Measurements from ENCODE around the gene CLDN15.
"Not testable (repeated sequence)": the region's sequence is repeated elsewhere in the genome, so short reads cannot be mapped to it uniquely, and the experiment has no call there.

CLDN15 gene

DNA sequence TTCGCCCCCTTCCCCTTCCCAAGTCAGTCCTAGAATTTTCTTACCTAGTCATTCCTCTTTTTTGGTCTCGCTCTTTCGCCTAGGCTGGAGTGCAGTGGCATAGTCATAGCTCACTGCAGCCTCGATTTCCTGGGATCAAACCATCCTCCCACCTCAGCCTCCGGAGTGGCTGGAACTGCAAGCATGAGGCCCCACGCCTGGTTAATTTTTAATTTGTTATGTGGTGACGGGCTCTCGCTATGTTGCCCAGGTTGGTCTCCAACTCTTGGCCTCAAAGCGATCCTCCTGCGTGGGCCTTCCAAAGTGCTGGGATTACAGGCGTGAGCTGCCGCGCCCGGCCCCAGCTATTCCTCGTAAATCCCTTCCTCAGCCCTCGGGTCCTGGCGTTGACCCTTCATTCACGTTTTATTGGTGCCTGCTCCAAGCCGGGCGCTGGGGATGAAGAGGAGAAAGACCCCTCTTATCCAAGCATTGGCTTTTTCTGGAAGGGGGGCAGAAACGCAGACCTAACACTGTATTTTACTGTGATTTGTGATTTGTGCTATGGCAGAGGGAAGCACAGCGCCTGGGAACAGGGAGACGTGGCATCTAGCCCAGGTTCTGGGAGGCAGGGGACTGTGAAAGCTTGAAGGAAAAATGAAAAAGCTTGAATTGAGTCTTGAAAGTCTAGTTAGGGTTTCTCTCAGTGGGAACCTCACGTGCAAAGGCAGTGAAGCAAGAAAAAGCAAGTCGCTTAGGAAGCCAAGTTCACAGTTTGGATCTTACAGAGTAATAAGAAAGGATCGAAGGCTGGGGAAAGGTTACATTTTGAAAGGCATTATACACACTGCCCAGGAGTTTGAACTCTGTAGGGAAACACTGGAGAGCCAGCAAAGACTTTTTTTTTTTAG is 19.1 kb downstream of the CLDN15 start:
- no peak for DNase-seq

DNA sequence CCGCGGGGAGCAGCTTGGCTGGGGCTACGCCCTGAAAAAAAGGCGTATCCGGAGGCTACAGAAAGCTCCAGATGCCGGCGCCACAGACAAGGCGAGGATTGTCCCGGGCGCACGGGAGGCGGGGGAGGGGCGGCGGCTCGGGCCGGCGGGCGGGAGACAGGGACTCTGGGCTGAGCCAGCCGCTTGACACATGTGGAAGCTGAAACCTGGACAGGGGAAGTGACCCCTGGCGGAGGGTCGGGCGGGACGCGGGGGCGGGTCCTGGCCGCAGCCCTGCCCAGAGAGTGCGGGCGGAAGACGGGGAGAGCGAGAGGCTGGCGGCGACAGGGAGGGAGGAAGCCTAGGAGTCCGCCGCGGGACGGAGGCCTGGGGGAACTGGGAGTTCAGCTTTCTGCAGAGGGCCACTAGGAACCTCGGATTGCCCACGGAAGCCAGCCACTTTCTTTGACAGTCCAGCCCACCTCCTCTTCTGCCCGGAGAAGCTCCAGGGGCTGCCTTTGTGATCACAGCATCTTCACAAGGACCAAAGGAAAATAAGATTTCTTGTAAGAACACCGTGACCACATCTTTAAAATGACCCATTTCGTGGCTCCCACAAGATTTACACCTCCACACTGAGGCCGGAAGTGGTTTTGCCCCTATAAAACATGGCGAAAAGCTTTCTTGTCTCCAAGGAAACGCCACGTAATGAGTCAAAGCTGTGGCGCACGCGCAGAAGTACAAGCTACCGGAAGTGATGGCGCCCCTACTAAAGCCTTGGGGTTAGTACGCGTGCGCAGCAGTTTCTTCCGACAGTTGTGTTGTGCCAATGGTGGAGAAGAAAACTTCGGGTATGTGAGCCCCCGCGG is 20.0 kb downstream of the CLDN15 start, which contains the start of the genes PLOD3 and ZNHIT1:
Gene PLOD3, minus strand, starts transcription at position 194 of the 848 bp plus-strand sequence. CDS start 307 bp downstream, outside the sequence.
Gene ZNHIT1, plus strand, starts transcription at position 778 of the 848 bp plus-strand sequence. Its CDS starts 31 bp downstream, at position 809.
- DNase-seq, result peak; percentile 82

DNA sequence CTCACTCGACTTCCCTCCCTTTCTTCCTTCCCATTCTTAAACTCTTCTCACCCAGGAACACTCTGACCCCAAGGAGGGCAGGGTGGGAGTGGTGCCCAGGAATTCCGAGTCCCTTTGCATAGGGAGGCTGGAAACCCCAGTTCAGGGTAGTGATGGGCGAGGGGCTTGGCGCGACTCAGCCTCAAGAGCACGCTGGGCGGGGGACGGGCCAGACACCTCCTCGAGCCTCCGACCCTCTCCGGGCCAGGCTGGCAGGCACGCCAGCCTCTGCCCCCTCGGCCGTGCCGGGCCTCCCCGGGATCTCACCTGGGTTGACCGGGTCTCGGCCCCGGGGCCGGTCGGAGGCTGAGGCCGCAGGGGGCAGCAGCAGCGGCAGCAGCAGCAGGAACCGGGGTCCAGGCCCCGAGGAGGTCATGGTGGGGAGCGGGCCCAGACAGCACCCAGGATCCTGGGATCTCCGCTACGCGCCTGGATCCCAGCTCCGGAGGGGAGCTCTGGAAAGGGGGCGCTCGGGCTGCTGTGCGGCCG is 20.7 kb downstream of the CLDN15 start:
- no peak for DNase-seq

DNA sequence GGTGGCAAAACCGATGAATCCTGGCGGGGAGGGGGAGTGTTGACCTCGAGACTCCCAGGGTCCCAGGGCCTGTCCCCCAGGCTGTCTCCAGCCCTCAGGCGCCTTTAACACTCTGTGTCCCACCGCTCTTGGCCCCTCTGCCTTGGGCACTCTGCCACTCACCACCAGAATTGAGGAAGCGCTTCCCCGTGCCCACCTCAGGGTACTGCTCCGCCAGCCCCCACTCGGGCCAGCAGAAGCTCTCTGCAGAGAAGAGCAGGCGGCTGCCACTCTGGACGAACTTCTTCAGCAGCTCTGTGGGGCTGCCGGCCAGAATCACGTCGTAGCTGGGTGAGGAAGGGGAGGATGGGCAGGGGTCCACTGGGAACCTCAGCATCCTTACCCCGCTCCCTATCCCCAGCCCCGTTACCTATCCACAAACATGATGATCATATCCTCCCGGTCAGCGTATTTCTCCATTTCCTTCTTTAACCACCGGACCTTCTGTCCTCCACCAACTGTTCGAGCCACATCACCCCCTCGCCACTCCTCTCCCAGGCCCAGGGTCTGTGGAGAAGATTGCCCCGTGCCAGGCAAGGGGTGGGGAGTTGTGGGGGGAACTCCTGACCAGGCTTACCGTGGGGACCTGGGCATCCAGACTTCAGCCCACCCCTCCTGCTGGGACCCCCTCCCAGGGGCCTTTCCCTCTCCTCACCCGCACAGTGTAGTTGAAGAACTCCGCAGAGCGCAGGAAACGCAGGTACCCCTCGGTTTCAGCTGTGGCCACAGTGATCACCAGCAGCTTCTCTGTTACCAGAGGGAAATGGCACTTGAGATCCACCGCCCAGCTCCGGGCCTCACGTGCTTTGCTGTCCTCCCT is 21.4 kb downstream of the CLDN15 start:
- no peak for DNase-seq

DNA sequence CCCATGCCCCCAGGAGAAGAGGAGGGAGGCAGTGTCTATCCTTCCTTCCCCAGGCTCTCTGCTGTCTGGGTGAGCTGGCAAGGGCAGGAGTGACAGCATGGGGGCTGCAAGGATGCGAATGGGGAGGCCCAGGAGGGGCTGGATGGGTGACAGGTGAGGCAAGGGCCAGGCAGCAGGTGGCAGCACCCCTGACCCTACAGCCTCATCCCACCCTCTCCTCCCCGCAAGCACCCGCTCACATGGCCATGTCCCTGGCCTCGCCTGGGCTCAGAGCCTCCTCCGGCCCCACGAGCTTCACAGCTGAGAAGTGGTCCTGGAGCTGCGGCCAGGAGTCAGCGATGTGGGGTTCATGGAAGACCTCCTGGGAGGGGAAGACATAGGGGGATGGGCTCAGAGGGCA is 25.6 kb downstream of the CLDN15 start:
- no peak for DNase-seq

DNA sequence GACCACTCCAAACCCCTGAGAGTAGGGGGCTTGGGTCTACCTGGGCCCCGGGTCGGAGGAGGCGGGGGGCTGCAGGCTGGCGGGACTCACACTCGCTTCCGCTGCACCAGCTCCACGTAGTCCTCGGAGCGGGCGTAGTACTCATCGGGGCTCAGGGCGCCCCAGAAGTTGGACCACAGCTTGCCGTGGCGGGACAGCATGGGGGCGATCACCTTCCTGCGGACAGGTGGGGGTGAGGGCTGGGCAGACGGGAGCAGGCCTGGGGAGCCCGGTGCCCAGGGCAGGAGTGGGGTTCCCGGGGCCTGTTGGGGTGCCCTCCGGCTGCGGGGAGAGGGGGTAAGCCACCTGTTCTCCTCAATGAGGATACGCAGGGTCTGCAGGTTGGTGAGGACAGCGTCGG is 26.1 kb downstream of the CLDN15 start:
- DNase-seq, result no peak

DNA sequence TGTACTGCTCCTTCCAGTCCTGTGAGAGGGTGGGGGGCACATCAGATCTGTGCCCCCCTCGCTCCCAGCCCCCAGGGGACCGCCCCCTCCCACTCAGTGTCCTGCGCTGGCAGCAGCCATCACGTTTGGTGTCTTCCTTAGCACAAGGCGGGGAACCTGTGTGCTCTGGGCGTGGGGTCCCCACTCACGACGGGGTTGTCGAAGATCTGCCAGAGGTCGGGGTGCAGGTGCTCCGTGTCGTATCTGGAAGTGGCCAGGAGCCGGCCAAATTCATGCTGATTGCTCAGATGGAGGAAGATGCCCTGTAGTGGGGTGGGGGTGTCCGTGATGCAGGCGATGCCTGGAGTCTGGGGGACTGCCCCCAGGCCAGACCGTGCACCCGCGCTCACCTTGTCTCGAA is 27.5 kb downstream of the CLDN15 start:
- DNase-seq, result no peak

DNA sequence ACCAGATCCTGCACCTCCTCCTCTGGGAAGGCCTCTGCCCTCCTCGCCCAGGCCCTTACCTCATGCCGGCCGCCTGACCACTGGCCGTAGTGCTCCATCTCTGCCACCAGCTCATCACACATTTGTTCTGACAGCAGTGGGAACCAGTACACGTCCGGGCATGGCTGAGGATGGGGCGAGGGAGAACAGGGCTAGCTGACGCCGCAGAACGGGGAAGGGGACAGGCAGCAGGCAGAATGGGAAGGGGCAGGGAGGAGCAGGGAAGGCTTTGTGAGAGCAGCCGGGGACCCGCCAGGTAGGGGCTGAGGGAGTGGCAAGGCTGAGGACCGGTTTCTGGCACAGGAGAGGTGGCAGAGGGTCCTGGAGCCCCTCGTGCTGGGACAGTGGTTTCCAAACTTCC is 28.8 kb downstream of the CLDN15 start:
- no peak for DNase-seq

DNA sequence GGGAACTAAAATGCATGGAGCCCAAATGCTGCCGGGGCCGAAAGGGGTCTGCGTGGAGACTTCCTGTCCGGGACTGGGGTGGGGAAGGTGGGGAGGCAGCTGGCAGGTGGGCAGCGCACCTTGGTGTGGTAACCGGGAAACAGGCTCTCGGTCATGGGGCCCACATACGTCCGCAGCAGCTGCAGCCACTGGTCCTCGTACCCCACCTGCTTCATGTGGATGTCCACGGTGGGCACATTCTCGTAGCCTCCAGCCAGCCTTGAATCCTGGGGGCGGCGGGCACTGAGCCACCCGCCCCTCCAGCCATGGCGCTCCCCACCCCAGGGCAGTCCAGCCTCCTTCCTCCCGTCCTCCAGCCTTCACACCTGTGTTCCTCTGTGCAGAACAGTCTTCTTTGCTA is 30.1 kb downstream of the CLDN15 start:
- no peak for DNase-seq

DNA sequence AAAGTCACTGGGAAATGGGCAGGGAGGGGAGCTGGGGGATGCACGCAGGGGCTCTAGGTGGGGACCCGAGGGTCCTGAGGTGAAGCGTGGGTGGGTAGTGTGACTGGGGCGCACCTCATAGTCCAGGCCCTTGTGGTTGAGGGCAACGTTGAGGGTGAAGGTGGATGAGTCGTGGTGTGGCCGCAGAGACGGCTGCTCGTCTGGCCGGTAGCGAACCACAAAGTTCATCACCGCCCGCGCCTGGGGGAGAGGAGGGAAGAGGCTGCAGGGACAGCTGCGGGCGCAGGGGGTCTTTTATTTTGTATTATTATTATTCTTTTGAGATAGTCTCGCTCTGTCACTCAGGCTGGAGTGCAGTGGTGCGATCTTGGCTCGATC is 30.9 kb downstream of the CLDN15 start:
- no peak for DNase-seq

DNA sequence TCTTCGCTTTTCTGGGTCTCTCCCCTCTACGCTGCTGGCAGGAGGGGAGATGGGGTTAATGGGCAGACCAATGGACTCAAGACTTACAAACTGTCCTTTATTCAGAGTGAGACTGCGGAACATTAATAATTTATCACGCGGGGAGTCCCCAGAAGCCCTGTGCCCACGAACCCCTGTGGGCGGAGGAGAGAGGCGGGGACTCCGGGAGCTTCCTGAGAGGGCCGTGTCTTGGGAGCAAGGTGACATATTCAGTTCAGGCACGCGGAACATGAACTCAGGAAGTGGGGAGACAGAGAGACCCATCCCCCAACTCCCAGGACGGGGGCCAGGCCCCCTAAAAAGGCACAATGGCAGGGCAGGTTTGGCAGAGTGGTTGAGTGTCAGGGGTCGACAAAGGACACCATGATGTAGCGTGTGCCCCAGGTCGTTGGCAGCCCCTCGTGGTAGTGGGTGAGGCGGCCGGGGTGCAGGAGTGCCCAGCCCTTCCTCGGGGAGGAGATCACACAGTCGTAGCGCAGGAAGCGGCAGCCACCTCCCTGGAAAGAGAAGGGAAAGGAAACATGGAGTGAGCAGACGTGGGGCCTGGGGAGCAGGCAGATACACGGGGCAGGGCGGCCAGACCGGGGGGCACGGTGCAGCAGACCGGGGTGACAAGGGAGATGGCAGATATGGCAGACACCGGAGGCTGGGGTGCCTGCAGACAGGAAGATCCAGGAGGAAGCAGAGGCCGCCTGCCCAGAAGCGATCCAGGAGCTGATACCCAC is 31.5 kb downstream of the CLDN15 start:
- DNase-seq, result no peak

DNA sequence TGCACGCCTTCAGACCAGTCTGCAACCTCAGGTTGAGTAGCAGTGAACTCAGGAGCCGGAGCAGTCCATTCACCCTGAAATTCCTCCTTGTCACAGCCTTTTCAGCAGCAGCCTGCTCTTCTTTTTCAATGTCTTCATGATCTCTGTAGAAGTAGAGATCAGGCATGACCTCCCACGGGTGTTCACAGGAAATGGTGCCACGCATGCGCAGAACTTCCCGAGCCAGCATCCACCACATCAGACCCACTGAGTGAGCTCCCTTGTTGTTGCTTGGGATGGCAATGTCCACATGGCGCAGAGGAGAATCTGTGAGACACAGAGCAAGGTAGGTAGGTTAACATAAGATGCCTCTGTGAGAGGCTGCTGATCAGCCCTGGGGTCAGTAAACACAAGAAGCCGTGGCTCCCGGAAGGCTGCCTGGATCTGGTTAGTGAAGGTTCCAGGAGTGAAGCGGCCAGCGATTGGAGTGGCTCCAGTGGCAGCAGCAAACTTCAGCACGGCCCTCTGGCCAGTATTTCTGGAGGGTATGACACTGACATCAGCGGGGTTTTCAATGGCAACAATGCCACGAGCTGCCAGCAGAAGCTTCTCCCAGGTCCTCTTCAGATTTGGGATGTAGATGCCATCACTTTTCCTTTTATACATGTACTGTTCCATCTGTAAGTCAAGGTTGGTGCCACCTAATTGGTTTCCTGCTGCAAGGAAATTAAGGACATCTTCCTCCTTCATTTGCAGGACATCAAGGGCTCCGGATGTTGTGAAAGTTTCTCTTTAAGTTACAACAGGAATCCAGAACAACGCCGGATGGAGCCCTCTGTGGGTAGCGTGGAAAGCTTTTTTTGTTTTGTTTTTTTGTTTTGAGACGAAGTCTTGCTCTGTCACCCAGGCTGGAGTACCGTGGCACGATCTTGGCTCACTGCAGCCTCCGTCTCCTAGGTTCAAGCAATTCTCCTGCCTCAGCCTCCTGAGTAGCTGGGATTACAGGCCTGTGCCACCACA is 33.6 kb downstream of the CLDN15 start:
- not testable (repeated sequence) for DNase-seq

DNA sequence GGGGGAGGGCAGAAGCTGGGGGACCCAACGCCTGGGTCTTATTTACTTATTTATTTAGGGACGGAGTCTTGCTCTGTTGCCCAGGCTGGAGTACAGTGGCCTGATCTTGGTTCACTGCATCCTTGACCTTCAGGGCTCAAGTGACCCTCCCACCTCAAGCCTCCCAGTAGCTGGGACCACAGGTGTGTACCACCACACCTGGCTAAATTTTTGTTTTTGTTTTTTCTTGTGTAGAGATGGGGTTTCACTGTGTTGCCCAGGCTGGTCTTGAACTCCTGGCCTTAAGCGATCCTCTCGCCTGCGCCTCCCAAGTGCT is 35.0 kb downstream of the CLDN15 start:
- no peak for DNase-seq

DNA sequence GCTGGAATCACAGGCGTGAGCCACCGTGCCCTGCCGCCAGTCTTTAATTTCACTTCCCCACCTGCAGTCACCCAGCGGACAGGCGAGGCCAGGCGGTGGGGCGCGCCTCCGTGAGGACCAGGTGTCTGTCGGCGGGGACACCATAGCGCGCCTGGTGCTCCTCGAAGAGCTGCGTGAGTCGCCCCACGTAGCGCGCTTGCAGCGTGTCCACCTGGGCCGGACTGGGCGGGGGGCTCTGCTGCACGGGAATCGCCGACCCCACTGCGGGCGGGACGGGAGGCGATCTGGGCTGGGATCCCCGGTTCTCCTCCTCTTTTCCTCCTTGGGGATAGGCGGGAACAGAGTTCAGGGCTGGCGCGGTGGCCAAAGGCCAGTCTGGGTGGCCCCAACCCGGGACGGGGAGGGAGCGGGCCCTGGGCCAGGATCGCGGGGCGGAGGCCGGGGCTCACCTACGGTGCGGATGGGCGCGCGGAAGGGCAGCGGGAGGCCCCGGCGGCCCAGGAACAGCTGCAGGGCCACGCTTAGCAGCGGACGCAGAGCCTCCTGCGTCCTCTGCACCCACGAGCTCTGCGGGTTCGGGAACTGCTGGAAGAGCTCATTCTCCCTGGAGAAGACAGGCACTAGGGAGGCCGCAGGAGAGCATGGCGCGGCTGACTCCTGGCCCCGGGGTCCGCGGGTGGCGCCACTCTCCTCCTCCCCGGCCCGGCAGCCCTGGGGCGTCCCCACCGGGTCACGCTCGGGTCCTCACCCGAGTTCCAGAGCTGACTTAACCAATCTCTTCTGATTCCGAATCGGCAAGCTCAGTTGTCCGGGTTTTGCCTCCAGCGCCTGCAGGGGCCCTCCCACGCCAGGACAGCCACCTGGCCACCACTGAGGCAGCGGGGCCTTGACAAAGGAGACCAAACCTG is 35.7 kb downstream of the CLDN15 start:
- DNase-seq, result no peak

DNA sequence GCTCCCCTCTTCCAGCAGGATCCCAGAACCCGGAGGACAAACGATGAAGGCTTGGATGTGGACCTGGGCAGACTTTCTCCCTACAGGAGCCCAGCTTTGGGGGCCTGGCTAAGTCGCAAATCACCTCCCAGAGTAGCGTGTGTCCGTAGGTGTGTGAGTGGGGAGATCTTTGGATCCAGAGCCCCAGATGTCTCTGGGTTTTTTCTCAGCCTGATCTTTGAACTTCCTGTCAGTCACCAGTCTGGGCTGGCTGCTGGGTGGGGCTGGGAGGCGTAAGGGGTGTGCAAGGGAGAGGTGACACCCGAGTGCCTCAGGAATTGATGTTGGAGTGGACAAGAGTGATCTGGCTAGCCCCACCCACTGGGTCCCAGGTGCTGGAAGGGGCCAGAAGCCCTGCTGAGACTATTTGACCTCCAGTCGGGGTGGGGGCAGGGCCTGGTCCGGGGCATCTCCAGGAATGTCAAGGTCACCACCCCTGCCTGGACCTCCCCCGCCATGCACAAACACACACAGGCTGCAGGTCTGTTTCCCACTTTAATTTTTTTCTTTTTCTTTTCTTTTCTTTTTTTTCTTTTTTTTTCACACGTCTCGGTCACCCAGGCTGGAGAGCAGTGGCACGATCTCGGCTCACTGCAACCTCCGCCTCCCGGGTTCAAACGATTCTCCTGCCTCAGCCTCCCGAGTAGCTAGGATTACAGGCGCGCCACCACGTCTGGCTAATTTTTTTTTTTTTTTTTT is 36.6 kb downstream of the CLDN15 start, which contains the start of gene MOGAT3:
Gene MOGAT3, minus strand, starts transcription at position 175 of the 738 bp plus-strand sequence. CDS start 182 bp downstream, outside the sequence.
- DNase-seq, result no peak

DNA sequence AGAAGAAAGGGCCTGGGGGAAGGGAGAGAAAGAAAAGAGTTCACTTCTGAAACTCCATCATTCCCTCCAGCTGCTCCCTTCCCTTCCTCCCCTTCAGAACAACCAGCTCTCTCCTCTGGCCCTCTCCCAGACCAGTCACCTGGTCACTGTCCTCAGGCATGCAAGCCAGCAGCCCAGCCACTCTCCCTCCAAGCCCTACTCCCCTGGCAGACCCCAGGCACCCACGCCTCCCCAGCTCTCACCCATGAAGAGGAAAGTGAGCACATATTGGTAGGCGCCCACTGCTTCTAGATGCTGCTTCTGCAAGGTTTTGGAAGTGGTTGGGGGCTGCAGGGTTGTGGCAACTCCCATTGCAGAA is 37.1 kb downstream of the CLDN15 start:
- DNase-seq, result no peak

DNA sequence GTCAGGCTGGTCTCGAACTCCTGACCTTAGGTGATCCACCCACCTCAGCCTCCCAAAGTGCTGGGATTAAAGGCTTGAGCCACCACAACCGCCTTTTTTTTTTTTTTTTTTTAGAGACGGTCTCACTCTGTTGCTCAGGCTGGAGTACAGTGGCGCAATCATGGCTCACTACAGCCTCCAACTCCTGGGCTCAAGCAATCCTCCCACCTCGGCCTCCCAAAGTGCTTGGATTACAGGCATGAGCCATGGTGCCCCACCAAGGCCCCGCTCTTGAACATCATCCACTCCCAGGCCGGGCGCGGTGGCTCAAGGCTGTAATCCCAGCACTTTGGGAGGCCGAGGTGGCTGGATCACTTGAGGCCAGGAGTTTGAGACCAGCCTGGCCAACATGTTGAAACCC is 38.1 kb downstream of the CLDN15 start:
- not testable (repeated sequence) for DNase-seq

DNA sequence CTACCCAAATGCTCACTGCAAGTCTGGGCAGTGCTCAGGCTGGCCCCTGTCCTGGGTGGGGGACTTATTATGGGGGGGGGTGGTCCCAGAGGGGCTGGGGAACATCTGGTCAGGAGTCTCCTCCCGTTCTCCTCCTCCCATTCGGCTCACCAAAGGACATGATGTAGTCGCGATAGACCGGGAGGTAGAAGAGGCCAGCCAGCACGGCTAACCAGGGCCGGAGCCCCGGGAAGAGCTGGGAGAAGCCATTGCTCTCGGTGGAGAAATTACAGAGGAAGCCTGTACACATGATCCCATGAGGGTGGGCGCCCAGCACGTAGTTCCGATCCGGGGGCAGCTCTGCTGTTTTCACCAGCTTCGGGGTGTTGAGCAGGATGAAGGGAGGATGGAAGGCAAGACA is 39.1 kb downstream of the CLDN15 start:
- DNase-seq, result no peak

DNA sequence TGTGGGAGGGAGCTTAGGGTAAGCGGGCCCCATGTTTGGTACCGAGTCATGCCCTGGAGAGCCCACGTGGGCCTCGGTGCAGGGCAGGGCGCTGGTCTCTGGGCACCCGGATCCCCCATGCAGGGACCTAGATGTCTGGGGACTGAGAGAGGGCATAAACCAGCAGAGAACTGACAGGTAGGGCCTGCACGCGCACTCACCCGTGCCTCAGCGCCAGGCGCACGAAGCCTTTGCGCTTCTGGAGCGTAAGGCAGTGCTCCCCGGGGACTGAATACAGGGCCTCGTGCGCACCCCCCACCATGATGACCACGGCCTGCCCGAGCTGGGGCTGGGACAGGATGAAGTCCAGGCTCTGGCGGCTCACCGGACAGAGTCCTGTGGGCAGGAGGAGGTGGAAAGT is 39.6 kb downstream of the CLDN15 start:
- no peak for DNase-seq
